H9 (cell line): Measurements from ENCODE around the gene TNRC6A. TPM values are rescaled to one million over a fixed set of nuclear protein-coding genes. Genes with fewer than 3 reads are reported as not detected.

Source experiments
- DNase-seq: peaks from one replicate; pipeline ENCODE4 v3.0.0-alpha.2; 2017
- H2AFZ ChIP-seq: one replicate; pipeline ENCODE4 v1.6.1; 2013; ENCODE audit warnings: mild to moderate bottlenecking, low read length, control low read depth, moderate library complexity
- H2AK5ac ChIP-seq: 2 replicates; pipeline ENCODE4 v1.6.1; 2013; ENCODE audit warnings: low read length, control low read depth, mixed read lengths; ENCODE audit not compliant: insufficient read length
- H2BK120ac ChIP-seq: one replicate; pipeline ENCODE4 v1.6.1; 2013; ENCODE audit warnings: low read depth, mild to moderate bottlenecking, low read length, control low read depth, inconsistent platforms; ENCODE audit not compliant: poor library complexity, severe bottlenecking
- H2BK12ac ChIP-seq: 2 replicates; pipeline ENCODE4 v1.6.1; 2013; ENCODE audit warnings: low read length, control low read depth, mixed read lengths, low read depth; ENCODE audit not compliant: insufficient read length
- H2BK15ac ChIP-seq: 2 replicates; pipeline ENCODE4 v1.6.1; 2013; ENCODE audit warnings: low read depth, low read length, control low read depth
- H2BK20ac ChIP-seq: one replicate; pipeline ENCODE4 v1.6.1; 2013; ENCODE audit warnings: low read depth, mild to moderate bottlenecking, low read length, control low read depth, inconsistent platforms; ENCODE audit not compliant: poor library complexity, severe bottlenecking
- H2BK5ac ChIP-seq: 2 replicates; pipeline ENCODE4 v1.6.1; 2013; ENCODE audit warnings: low read length, control low read depth, mixed read lengths; ENCODE audit not compliant: insufficient read length
- H3K14ac ChIP-seq: 2 replicates; pipeline ENCODE4 v1.6.1; 2013; ENCODE audit warnings: low read length, control low read depth; ENCODE audit not compliant: insufficient read depth
- H3K18ac ChIP-seq: 2 replicates; pipeline ENCODE4 v1.6.1; 2013; ENCODE audit warnings: low read depth, mild to moderate bottlenecking, mixed read lengths, low read length, control low read depth; ENCODE audit not compliant: insufficient read length
- H3K23ac ChIP-seq: 2 replicates; pipeline ENCODE4 v1.6.1; 2013; ENCODE audit warnings: low read length, control low read depth, mixed read lengths, low read depth; ENCODE audit not compliant: insufficient read length
- H3K23me2 ChIP-seq: 2 replicates; pipeline ENCODE4 v1.6.1; 2013; ENCODE audit warnings: low read depth, mild to moderate bottlenecking, mixed read lengths, low read length, control low read depth; ENCODE audit not compliant: insufficient read length, poor library complexity, severe bottlenecking
- H3K27ac ChIP-seq: 2 replicates; pipeline ENCODE4 v1.5.1; 2013; ENCODE audit warnings: low read length, control low read depth, mixed read lengths, low read depth; ENCODE audit not compliant: insufficient read length
- H3K27me3 ChIP-seq: 2 replicates; pipeline ENCODE4 v1.6.1; 2013; ENCODE audit warnings: low read length, control low read depth, inconsistent platforms; ENCODE audit not compliant: insufficient read depth
- H3K4ac ChIP-seq: 2 replicates; pipeline ENCODE4 v1.6.1; 2013; ENCODE audit warnings: low read depth, mild to moderate bottlenecking, control low read depth, inconsistent platforms, low read length, moderate library complexity
- H3K4me1 ChIP-seq: 2 replicates; pipeline ENCODE4 v1.6.1; 2013; ENCODE audit warnings: low read length, control low read depth, inconsistent platforms; ENCODE audit not compliant: insufficient read depth
- H3K4me2 ChIP-seq: 2 replicates; pipeline ENCODE4 v1.6.1; 2013; ENCODE audit warnings: low read length, control low read depth, mixed read lengths; ENCODE audit not compliant: insufficient read length, insufficient read depth
- H3K56ac ChIP-seq: 2 replicates; pipeline ENCODE4 v1.6.1; 2013; ENCODE audit warnings: low read depth, mild to moderate bottlenecking, mixed read lengths, low read length, control low read depth; ENCODE audit not compliant: insufficient read length
- H3K79me1 ChIP-seq: 2 replicates; pipeline ENCODE4 v1.6.1; 2013; ENCODE audit warnings: low read depth, mild to moderate bottlenecking, moderate library complexity, low read length, control low read depth, inconsistent platforms; ENCODE audit not compliant: insufficient read depth, poor library complexity, severe bottlenecking
- H3K79me2 ChIP-seq: 2 replicates; pipeline ENCODE4 v1.6.1; 2013; ENCODE audit warnings: low read length, control low read depth, inconsistent platforms; ENCODE audit not compliant: insufficient read depth
- H3K9ac ChIP-seq: 2 replicates; pipeline ENCODE4 v1.6.1; 2013; ENCODE audit warnings: low read length, control low read depth, mixed read lengths; ENCODE audit not compliant: insufficient read length; ENCODE audit errors: extremely low read depth
- H3K9me3 ChIP-seq: one replicate; pipeline ENCODE4 v1.6.1; 2013; ENCODE audit warnings: low read depth, low read length, inconsistent platforms; ENCODE audit not compliant: control insufficient read depth
- H3T11ph ChIP-seq: one replicate; pipeline ENCODE4 v1.6.1; 2013; ENCODE audit warnings: mild to moderate bottlenecking, low read length, control low read depth, inconsistent platforms
- H4K20me1 ChIP-seq: one replicate; pipeline ENCODE4 v1.6.1; 2013; ENCODE audit not compliant: control insufficient read depth, insufficient read length, insufficient read depth
- H4K5ac ChIP-seq: 2 replicates; pipeline ENCODE4 v1.6.1; 2013; ENCODE audit warnings: low read depth, mild to moderate bottlenecking, mixed read lengths, low read length, control low read depth; ENCODE audit not compliant: insufficient read length
- H4K8ac ChIP-seq: replicated peaks from 2 replicates; pipeline ENCODE4 v1.6.1; 2013; ENCODE audit warnings: low read length, control low read depth, mixed read lengths, low read depth; ENCODE audit not compliant: insufficient read length
- H4K91ac ChIP-seq: 2 replicates; pipeline ENCODE4 v1.6.1; 2013; ENCODE audit warnings: low read depth, mild to moderate bottlenecking, moderate library complexity, mixed read lengths, low read length, control low read depth; ENCODE audit not compliant: insufficient read length
- H3K27ac Mint-ChIP-seq, 3 experiments: 2 replicates in 2 of 3; 3 replicates in 1 of 3; pipeline ENCODE4 v1.8.0; 2020 to 2021; ENCODE audit warnings: mixed read lengths in 3 of 3, mild to moderate bottlenecking in 1 of 3, moderate library complexity in 1 of 3
- H3K27me3 Mint-ChIP-seq: 2 replicates; pipeline ENCODE4 v1.8.0; 2021; ENCODE audit warnings: low read depth, mild to moderate bottlenecking, moderate library complexity, mixed read lengths
- H3K36me3 Mint-ChIP-seq, 3 experiments: 2 replicates in 2 of 3; 3 replicates in 1 of 3; pipeline ENCODE4 v1.8.0; 2020 to 2021; ENCODE audit warnings: low read depth in 3 of 3, mixed read lengths in 3 of 3; ENCODE audit not compliant: insufficient read depth in 1 of 3
- H3K4me1 Mint-ChIP-seq, 2 experiments: 2 replicates each; pipeline ENCODE4 v1.8.0; 2020; ENCODE audit warnings: mixed read lengths in 2 of 2
- H3K4me3 Mint-ChIP-seq, 2 experiments: 2 replicates in 1 of 2; 3 replicates in 1 of 2; pipeline ENCODE4 v1.8.0; 2020 to 2021; ENCODE audit warnings: mild to moderate bottlenecking in 2 of 2, mixed read lengths in 2 of 2, moderate library complexity in 1 of 2
- H3K9me3 Mint-ChIP-seq, 2 experiments: 2 replicates in 1 of 2; 3 replicates in 1 of 2; pipeline ENCODE4 v1.8.0; 2020; ENCODE audit warnings: mild to moderate bottlenecking in 2 of 2, mixed read lengths in 2 of 2, moderate library complexity in 1 of 2
- WGBS: extraction: QIAGEN DNeasy Blood & Tissue Kit; methylation state at CpG from one replicate; pipeline ENCODE4 v1.1.7; 2013; ENCODE audit warnings: missing lambda C conversion rate, low lambda C conversion rate, mixed read lengths; ENCODE audit not compliant: insufficient read length; ENCODE audit errors: extremely low coverage; 5-methylcytosine and 5-hydroxymethylcytosine counted together
- total RNA-seq: library from RNA; stranded (reverse); gene quantifications from 2 replicates; pipeline ENCODE4 v1.2.1, GENCODE V29; 2021
- TF ChIP-seq, protein P1 (sequence below): fragments of 200-600 bp; sonication (generic); conservative IDR thresholded peaks from 3 replicates; pipeline ENCODE4 v1.8.0; 2021; ENCODE audit warnings: antibody characterized with exemption, mild to moderate bottlenecking

TNRC6A gene
- total RNA-seq, 1 experiment from 2014 or later = 114 TPM

DNA sequence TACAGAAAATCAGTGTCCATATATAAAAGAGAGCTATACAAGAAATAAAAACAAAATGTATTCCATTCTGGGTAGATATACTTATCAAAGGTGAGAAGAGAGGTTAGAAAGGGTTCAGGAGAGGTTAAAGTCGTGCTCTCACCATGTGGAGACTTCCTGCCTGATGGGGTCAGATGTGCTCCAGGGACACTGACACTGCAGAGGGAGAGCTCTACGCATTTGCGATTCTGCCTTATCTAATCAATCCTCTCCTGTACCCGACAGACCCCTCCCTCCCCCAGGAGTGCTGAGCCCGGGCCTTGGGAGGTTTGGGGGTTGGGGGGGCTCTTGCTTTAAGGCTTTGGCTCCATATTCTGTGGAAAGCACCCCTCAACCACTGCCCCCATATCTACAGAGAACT is 99.7 kb downstream of the TNRC6A start:
- Histone ChIP-seq H3K18ac (no peak overlapping the region), H3K79me1 (no peaks in the 10 kb centered on the region), H4K20me1 (no peaks in the 10 kb centered on the region), H3K27ac (no peak overlapping the region), H3K23ac (no peak overlapping the region), H2BK15ac (no peak overlapping the region), H3K23me2 (no peaks in the 10 kb centered on the region), H2AK5ac (no peak overlapping the region), H4K8ac (no peak overlapping the region), H4K5ac (no peak overlapping the region), H3T11ph (no peak overlapping the region), H2BK5ac (no peak overlapping the region), H3K56ac (no peak overlapping the region), H3K79me2 (no peaks in the 10 kb centered on the region), H2BK20ac (no peak overlapping the region), H4K91ac (no peak overlapping the region), H3K4me1 (no peaks in the 10 kb centered on the region), H3K4ac (no peak overlapping the region), H3K27me3 (no peaks in the 10 kb centered on the region), H2BK120ac (no peak overlapping the region), H2AFZ (no peak overlapping the region), H3K4me2 (no peak overlapping the region), H2BK12ac (no peak overlapping the region), H3K14ac (no peak overlapping the region), H3K9ac (no peak overlapping the region), H3K9me3 (no peaks in the 10 kb centered on the region)
- Mint-ChIP-seq H3K27me3 (no peaks in the 10 kb centered on the region), H3K9me3 (no peaks in the 10 kb centered on the region), H3K36me3 (peaks cover 10 to 33% (median 33%) of the 10 kb centered on the region in 3 experiments; a peak in 5 of 7 replicates), H3K27ac (no peak overlapping the region; a peak in 2 of 7 replicates), H3K4me1 (no peaks in the 10 kb centered on the region), H3K4me3 (no peak overlapping the region)
- TF ChIP-seq, protein P1, sequence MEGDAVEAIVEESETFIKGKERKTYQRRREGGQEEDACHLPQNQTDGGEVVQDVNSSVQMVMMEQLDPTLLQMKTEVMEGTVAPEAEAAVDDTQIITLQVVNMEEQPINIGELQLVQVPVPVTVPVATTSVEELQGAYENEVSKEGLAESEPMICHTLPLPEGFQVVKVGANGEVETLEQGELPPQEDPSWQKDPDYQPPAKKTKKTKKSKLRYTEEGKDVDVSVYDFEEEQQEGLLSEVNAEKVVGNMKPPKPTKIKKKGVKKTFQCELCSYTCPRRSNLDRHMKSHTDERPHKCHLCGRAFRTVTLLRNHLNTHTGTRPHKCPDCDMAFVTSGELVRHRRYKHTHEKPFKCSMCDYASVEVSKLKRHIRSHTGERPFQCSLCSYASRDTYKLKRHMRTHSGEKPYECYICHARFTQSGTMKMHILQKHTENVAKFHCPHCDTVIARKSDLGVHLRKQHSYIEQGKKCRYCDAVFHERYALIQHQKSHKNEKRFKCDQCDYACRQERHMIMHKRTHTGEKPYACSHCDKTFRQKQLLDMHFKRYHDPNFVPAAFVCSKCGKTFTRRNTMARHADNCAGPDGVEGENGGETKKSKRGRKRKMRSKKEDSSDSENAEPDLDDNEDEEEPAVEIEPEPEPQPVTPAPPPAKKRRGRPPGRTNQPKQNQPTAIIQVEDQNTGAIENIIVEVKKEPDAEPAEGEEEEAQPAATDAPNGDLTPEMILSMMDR = no peak
- DNase-seq = no peak
- no CpG with 5 or more reads among the region's 5 CpGs for WGBS
